Panc1 (cell line): ENCODE data around the gene VAMP2. TPM values are rescaled to one million over a fixed set of nuclear protein-coding genes. Genes with fewer than 3 reads are reported as not detected.
A peak's percentile ranks its signal among the peaks of the same experiment; 100 is the strongest.

Source experiments
- ATAC-seq: fragments of 200-7000 bp; cut with Tn5 transposase; 2 replicates; pipeline ENCODE4 v1.9.1; 2020; ENCODE audit warnings: mild to moderate bottlenecking, moderate library complexity
- BruUV-seq: library from RNA; stranded (reverse); fragments of 400-500 nt; replicated peaks from 2 replicates; lab custom pipeline; 2021; lab: Mats Ljungman, UMichigan
- CTCF ChIA-PET: fragments of 300-600 bp; sonication (Branson Sonifier 250); formaldehyde crosslinking; loops from one replicate; lab custom pipeline; 2022; ENCODE audit warnings: antibody characterized with exemption; lab: Charles Lee
- POLR2A ChIA-PET: fragments of 300-600 bp; sonication (Branson Sonifier 250); formaldehyde crosslinking; loops from one replicate; lab custom pipeline; 2022; ENCODE audit warnings: antibody characterized with exemption; lab: Charles Lee
- DNase-seq: peaks from one replicate; pipeline ENCODE4 v3.0.0-alpha.2; 2010; ENCODE audit warnings: low read depth, low spot score
- H3K27ac ChIP-seq: 2 replicates; pipeline ENCODE4 v1.5.1; 2011; ENCODE audit warnings: mild to moderate bottlenecking, low read length, inconsistent platforms
- H3K27me3 ChIP-seq: fragments of 200-500 bp; sonication (Bioruptor generic); 2 replicates; pipeline ENCODE4 v1.6.0; 2014; ENCODE audit warnings: low read length, inconsistent platforms; ENCODE audit not compliant: control insufficient read depth, insufficient read depth
- H3K36me3 ChIP-seq: fragments of 200-500 bp; sonication (Bioruptor generic); 2 replicates; pipeline ENCODE4 v1.5.1; 2014; ENCODE audit warnings: inconsistent platforms, mild to moderate bottlenecking, low read length, moderate library complexity; ENCODE audit not compliant: control insufficient read depth, insufficient read depth
- H3K4me1 ChIP-seq: 2 replicates; pipeline ENCODE4 v1.5.1; 2011; ENCODE audit warnings: inconsistent platforms, mild to moderate bottlenecking, low read length, moderate library complexity; ENCODE audit not compliant: control insufficient read depth, insufficient read depth
- H3K4me3 ChIP-seq, 2 experiments: 2 replicates each; pipeline ENCODE4 v1.5.1; 2011 to 2012; ENCODE audit warnings: low read depth in 2 of 2, low read length in 2 of 2, mild to moderate bottlenecking in 2 of 2, inconsistent platforms in 1 of 2, moderate library complexity in 1 of 2
- H3K9me3 ChIP-seq: fragments of 200-500 bp; sonication (Bioruptor generic); 2 replicates; pipeline ENCODE4 v1.5.1; 2014; ENCODE audit warnings: low read depth, mild to moderate bottlenecking, inconsistent platforms, low read length, moderate library complexity; ENCODE audit not compliant: control insufficient read depth, insufficient read depth
- CTCF ChIP-seq: fragments of 450-650 bp; IDR thresholded peaks from 2 replicates; pipeline ENCODE4 v1.5.1; 2017; ENCODE audit warnings: mild to moderate bottlenecking
- POLR2AphosphoS5 ChIP-seq: IDR thresholded peaks from 2 replicates; pipeline ENCODE4 v1.6.1; 2012; ENCODE audit warnings: mild to moderate bottlenecking, low read depth, low read length, moderate library complexity
- REST ChIP-seq, 2 experiments: IDR thresholded peaks; 2 replicates each; pipeline ENCODE4 v1.6.1; 2011 to 2012; ENCODE audit warnings: low read depth in 2 of 2, control low read depth in 1 of 2, low read length in 1 of 2, mild to moderate bottlenecking in 1 of 2, moderate library complexity in 1 of 2; ENCODE audit not compliant: insufficient read depth in 1 of 2
- SIN3A ChIP-seq: IDR thresholded peaks from 2 replicates; pipeline ENCODE4 v1.6.1; 2012; ENCODE audit warnings: low read depth, mild to moderate bottlenecking, low read length, moderate library complexity, borderline replicate concordance; ENCODE audit not compliant: insufficient read depth
- TCF7L2 ChIP-seq: IDR thresholded peaks from 2 replicates; pipeline ENCODE4 v1.6.1; 2011; ENCODE audit warnings: mild to moderate bottlenecking, low read depth, low read length, inconsistent platforms
- in situ Hi-C: cut with HindIII; loops from 2 replicates; pipeline ENCODE4 v1.10.0; 2016; ENCODE audit warnings: low sequenced_read_pairs, low pct_unique_long_range_greater_than_20kb
- intact Hi-C: fragments of 100-400 bp; cut with micrococcal nuclease; formaldehyde crosslinking; loops from one replicate; pipeline ENCODE4 v1.10.0; 2022; ENCODE audit not compliant: unreplicated experiment
- total RNA-seq: library from RNA; stranded (reverse); gene quantifications from one replicate; pipeline ENCODE4 v1.2.1, GENCODE V29; 2021; ENCODE audit not compliant: unreplicated experiment

The VAMP2 gene
- total RNA-seq, 1 experiment from 2014 or later: 28.6 TPM

- ATAC-seq: peak; percentile 66
- POLR2A ChIA-PET: interaction anchor here (0.6 kb wide), 1 partner anchor 60 kb away, joined by 3 read pairs; no protein-coding TSS in a partner anchor
- H3K27ac ChIP-seq: peak within 1 kb of the TSS; percentile 86
- TF ChIP-seq POLR2AphosphoS5: peak; percentile 46; the same call in 1 of the 2 replicates
- TF ChIP-seq TCF7L2: no peak
- no peaks in the 10 kb centered on the region for H3K36me3 ChIP-seq
- intact Hi-C loops: no loop called here
- DNase-seq: peak; percentile 89
- H3K27me3 ChIP-seq: no peaks in the 10 kb centered on the region
- H3K4me3 ChIP-seq: peak within 1 kb of the TSS; percentile 71 to 73
- in situ Hi-C loops: no loop called here
- BruUV-seq: no TSS peak
- CTCF ChIA-PET: interaction anchor here (0.6 kb wide), 1 partner anchor 71 kb away, joined by 6 read pairs; no protein-coding TSS in a partner anchor
- H3K9me3 ChIP-seq: no peaks in the 10 kb centered on the region
- H3K4me1 ChIP-seq: peaks cover 22% of the 10 kb centered on the region
Observed at GRCh38 chr17:8189711-8190477, 27.1 kb upstream of the VAMP2 start, which contains the start of gene BORCS6. BORCS6 (minus strand) TSS chr17:8190180; CDS start chr17:8190140, 40 bp downstream.

- in situ Hi-C loops: no loop called here
- no peaks in the 10 kb centered on the region for H3K36me3 ChIP-seq
- H3K4me1 ChIP-seq: peaks cover 22% of the 10 kb centered on the region
- peak overlapping the region; percentile 71 to 73 for H3K4me3 ChIP-seq
- DNase-seq: no peak
- H3K27ac ChIP-seq: peak overlapping the region; percentile 82
- CTCF ChIA-PET: interaction anchor here (0.6 kb wide), 1 partner anchor 35 kb away, joined by 7 read pairs; no protein-coding TSS in a partner anchor
- BruUV-seq: no TSS peak
- TF ChIP-seq SIN3A (no peak), CTCF (no peak)
- no peaks in the 10 kb centered on the region for H3K9me3 ChIP-seq
- no peaks in the 10 kb centered on the region for H3K27me3 ChIP-seq
- ATAC-seq: no peak
- POLR2A ChIA-PET: no interaction called here
- intact Hi-C loops: no loop called here
Observed at GRCh38 chr17:8189041-8189710, 26.4 kb upstream of the VAMP2 start.

- intact Hi-C loops (no loop called here), in situ Hi-C loops (no loop called here)
- Histone ChIP-seq H3K36me3 (no peaks in the 10 kb centered on the region), H3K27ac (peak overlapping the region; percentile 82), H3K4me3 (peak overlapping the region; percentile 71 to 73), H3K4me1 (peaks cover 22% of the 10 kb centered on the region), H3K27me3 (no peaks in the 10 kb centered on the region), H3K9me3 (no peaks in the 10 kb centered on the region)
- ChIA-PET POLR2A (interaction anchor here (1.4 kb wide), 1 partner anchor 15 kb away, joined by 5 read pairs; no protein-coding TSS in a partner anchor), CTCF (interaction anchor here (0.6 kb wide), 1 partner anchor 34 kb away, joined by 7 read pairs; no protein-coding TSS in a partner anchor)
- TF ChIP-seq SIN3A (no peak), TCF7L2 (no peak), REST (IDR thresholded peaks at IDR 0.05; ENCODE audit: insufficient read depth in 1 of 2, low read depth in 2 of 2, low read length in 1 of 2) (no peak), POLR2AphosphoS5 (no peak), CTCF (no peak)
- ATAC-seq: no peak
- BruUV-seq: TSS peak; percentile 86
- DNase-seq: no peak
Observed at GRCh38 chr17:8188263-8188839, 25.6 kb upstream of the VAMP2 start.
